GM19025 (cell line): ENCODE data around the gene COBL.

ENCODE experiments used
- ATAC-seq: cut with Tn5 transposase; IDR thresholded peaks from one replicate; pipeline ENCODE4 v1.9.1; 2021; ENCODE audit warnings: mild to moderate bottlenecking, low read depth, moderate library complexity; ENCODE audit not compliant: unreplicated experiment

The COBL gene

GRCh38 chr7:51259766-51260165, 56.8 kb downstream of the COBL start:
- no peak for ATAC-seq

- no peak for ATAC-seq
Measured at GRCh38 chr7:51256916-51257315, 59.7 kb downstream of the COBL start.

GRCh38 chr7:51256209-51256781, 60.3 kb downstream of the COBL start:
- no peak for ATAC-seq

- ATAC-seq: no peak
Measured at GRCh38 chr7:51255536-51256208, 60.9 kb downstream of the COBL start.

- ATAC-seq: no peak
Measured at GRCh38 chr7:51255036-51255435, 61.6 kb downstream of the COBL start.

- ATAC-seq: no peak
Measured at GRCh38 chr7:51253157-51253556, 63.5 kb downstream of the COBL start.

GRCh38 chr7:51251290-51251689, 65.3 kb downstream of the COBL start:
- ATAC-seq: no peak

- no peak for ATAC-seq
Measured at GRCh38 chr7:51250512-51250911, 66.1 kb downstream of the COBL start.

GRCh38 chr7:51249991-51250390, 66.6 kb downstream of the COBL start:
- no peak for ATAC-seq

- ATAC-seq: no peak
Measured at GRCh38 chr7:51249187-51249945, 67.2 kb downstream of the COBL start.

- no peak for ATAC-seq
Measured at GRCh38 chr7:51246258-51247245, 70.1 kb downstream of the COBL start.

GRCh38 chr7:51244885-51245284, 71.7 kb downstream of the COBL start:
- ATAC-seq: no peak

- ATAC-seq: no peak
Measured at GRCh38 chr7:51244053-51244452, 72.6 kb downstream of the COBL start.

GRCh38 chr7:51243631-51244030, 73.0 kb downstream of the COBL start:
- no peak for ATAC-seq

GRCh38 chr7:51242881-51243518, 73.6 kb downstream of the COBL start:
- no peak for ATAC-seq

- ATAC-seq: no peak
Measured at GRCh38 chr7:51242007-51242691, 74.5 kb downstream of the COBL start.

- ATAC-seq: no peak
Measured at GRCh38 chr7:51240868-51241267, 75.7 kb downstream of the COBL start.

GRCh38 chr7:51239691-51240090, 76.9 kb downstream of the COBL start:
- ATAC-seq: no peak

GRCh38 chr7:51238981-51239495, 77.6 kb downstream of the COBL start:
- no peak for ATAC-seq
